ENCODE results near the gene C21orf91. TPM values are rescaled to one million over a fixed set of nuclear protein-coding genes. Genes with fewer than 3 reads are reported as not detected.

C21orf91 gene
- total RNA-seq, 1 experiment from 2014 or later: 49.2 TPM

GRCh38 chr21:17742181-17742580 lies 77.0 kb downstream of the C21orf91 start:
- H4K5ac ChIP-seq (ENCODE audit: insufficient read length, low read depth, low read length): no peak overlapping the region
- Mint-ChIP-seq H3K27me3 (ENCODE audit: low read depth) (no peaks in the 10 kb centered on the region; the same call in 1 of the 2 replicates), H3K27ac (no peak overlapping the region), H3K4me1 (peaks cover 5 to 7% of the 10 kb centered on the region in 2 experiments), H3K9me3 (peaks cover 18 to 21% of the 10 kb centered on the region in 2 experiments), H3K4me3 (no peak overlapping the region), H3K36me3 (ENCODE audit: insufficient read depth in 1 of 3, low read depth in 3 of 3) (peaks cover 2 to 21% (median 4%) of the 10 kb centered on the region in 3 experiments; a peak in 5 of 7 replicates)
- no peak overlapping the region for H2BK20ac ChIP-seq (ENCODE audit: low read depth, low read length, poor library complexity, severe bottlenecking)
- no peaks in the 10 kb centered on the region for H3K4me1 ChIP-seq (ENCODE audit: insufficient read depth, low read length)
- no peak overlapping the region for H2AFZ ChIP-seq (ENCODE audit: low read length)
- no peaks in the 10 kb centered on the region for H3K27me3 ChIP-seq (ENCODE audit: insufficient read depth, low read length)
- no peak overlapping the region for H2BK12ac ChIP-seq (ENCODE audit: insufficient read length, low read depth, low read length)
- H3T11ph ChIP-seq (ENCODE audit: low read length): no peak overlapping the region
- H3K79me2 ChIP-seq (ENCODE audit: insufficient read depth, low read length): no peaks in the 10 kb centered on the region
- no peak overlapping the region for H4K8ac ChIP-seq (replicated peaks; ENCODE audit: insufficient read length, low read depth, low read length)
- no peak overlapping the region for H2BK120ac ChIP-seq (ENCODE audit: low read depth, low read length, poor library complexity, severe bottlenecking)
- H3K4me2 ChIP-seq (ENCODE audit: insufficient read depth, insufficient read length, low read length): no peak overlapping the region
- no peak overlapping the region for H3K27ac ChIP-seq (ENCODE audit: insufficient read length, low read depth, low read length)
- no peak for TF ChIP-seq CTCF (conservative IDR thresholded peaks at IDR 0.05)
- no peak overlapping the region for H2BK15ac ChIP-seq (ENCODE audit: low read depth, low read length)
- no peak overlapping the region for H4K91ac ChIP-seq (ENCODE audit: insufficient read length, low read depth, low read length)
- H3K4ac ChIP-seq (ENCODE audit: low read depth, low read length): no peak overlapping the region
- H3K23me2 ChIP-seq (ENCODE audit: insufficient read length, low read depth, low read length, poor library complexity, severe bottlenecking): no peaks in the 10 kb centered on the region
- no peak overlapping the region for H3K14ac ChIP-seq (ENCODE audit: insufficient read depth, low read length)
- H4K20me1 ChIP-seq (ENCODE audit: control insufficient read depth, insufficient read depth, insufficient read length): no peaks in the 10 kb centered on the region
- H3K56ac ChIP-seq (ENCODE audit: insufficient read length, low read depth, low read length): no peak overlapping the region
- H3K23ac ChIP-seq (ENCODE audit: insufficient read length, low read depth, low read length): no peak overlapping the region
- H3K9me3 ChIP-seq (ENCODE audit: control insufficient read depth, low read depth, low read length): no peaks in the 10 kb centered on the region
- no peak for DNase-seq
- no peak overlapping the region for H3K18ac ChIP-seq (ENCODE audit: insufficient read length, low read depth, low read length)
- no peak overlapping the region for H2BK5ac ChIP-seq (ENCODE audit: insufficient read length, low read length)
- no peak overlapping the region for H3K9ac ChIP-seq (ENCODE audit: extremely low read depth, insufficient read length, low read length)
- no peak overlapping the region for H2AK5ac ChIP-seq (ENCODE audit: insufficient read length, low read length)
- H3K79me1 ChIP-seq (ENCODE audit: insufficient read depth, low read depth, low read length, poor library complexity, severe bottlenecking): no peaks in the 10 kb centered on the region

Other genes with a start within 250 kb of the C21orf91 start
- 30.9 and 32.2 TPM in 2 replicates for gene BTG3, start 206.5 kb downstream of the C21orf91 start, total RNA-seq (2021)

Measured in H9 (cell line).